SK-N-SH (cell line): Measurements from ENCODE around the gene KLK12.

Experiments
- EP300 ChIP-seq, 2 experiments: IDR thresholded peaks; 2 replicates each; pipeline versions ENCODE4 v1.4.0 to v1.6.1; 2012; ENCODE audit warnings: borderline replicate concordance in 1 of 2, low read depth in 1 of 2, low read length in 1 of 2
- JUND ChIP-seq: IDR thresholded peaks from 2 replicates; pipeline ENCODE4 v1.4.0; 2012
- MAX ChIP-seq: IDR thresholded peaks from 2 replicates; pipeline ENCODE4 v1.4.0; 2012; ENCODE audit warnings: low read depth
- POLR2AphosphoS5 ChIP-seq: IDR thresholded peaks from 2 replicates; pipeline ENCODE4 v1.6.1; 2012; ENCODE audit warnings: low read depth, low read length

DNA sequence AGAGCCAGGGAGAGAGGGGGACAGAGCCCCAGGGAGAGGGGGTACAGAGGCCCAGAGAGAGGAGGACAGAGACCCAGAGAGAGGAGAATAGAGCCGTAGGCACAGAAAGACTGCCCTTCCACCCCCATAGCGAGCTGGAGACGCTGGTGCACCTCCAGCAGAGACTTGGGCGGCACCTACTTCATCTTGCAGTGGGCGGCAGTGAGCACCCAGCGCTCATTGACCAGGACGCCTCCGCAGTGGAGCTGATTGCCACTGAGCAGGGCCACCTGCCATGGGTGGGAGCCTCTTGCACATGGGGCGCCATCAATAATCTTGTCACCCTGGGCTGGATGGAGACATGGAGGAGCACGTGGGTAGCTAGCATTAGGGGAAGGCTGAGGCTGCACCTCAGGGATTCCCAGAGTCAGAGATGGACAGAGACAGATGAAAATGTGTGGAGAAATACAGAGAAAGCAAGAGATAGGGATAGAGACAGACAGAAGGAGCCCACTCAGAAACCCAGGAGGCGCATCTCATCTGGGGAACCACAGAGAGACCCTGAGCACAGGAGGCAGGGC is 53.1 kb downstream of the KLK12 start:
- TF ChIP-seq POLR2AphosphoS5 (no peak), JUND (no peak), MAX (no peak), EP300 (IDR thresholded peaks at IDR 0.05; ENCODE audit: borderline replicate concordance in 1 of 2, low read depth in 1 of 2, low read length in 1 of 2) (no peak)
